T-helper 1 cell treated with Interleukin-12 subunit alpha and Interleukin-12 subunit beta and Interleukin-4 antibody, amounts not matched to agents 30 μg/mL and 1 μg/mL, for 36 hours (primary cell): ENCODE data around the gene DZIP1L.
"Not testable (repeated sequence)": the region's sequence is repeated elsewhere in the genome, so short reads cannot be mapped to it uniquely, and the experiment has no call there.

Experiments used
- H3K27ac Mint-ChIP-seq: one replicate; pipeline ENCODE4 v1.8.0; 2021; ENCODE audit warnings: mild to moderate bottlenecking, mixed read lengths
- H3K27me3 Mint-ChIP-seq: one replicate; pipeline ENCODE4 v1.8.0; 2021; ENCODE audit warnings: low read depth, mixed read lengths
- H3K36me3 Mint-ChIP-seq: one replicate; pipeline ENCODE4 v1.8.0; 2021; ENCODE audit warnings: low read depth, mixed read lengths
- H3K4me1 Mint-ChIP-seq: one replicate; pipeline ENCODE4 v1.8.0; 2021; ENCODE audit warnings: low read depth, mixed read lengths
- H3K4me3 Mint-ChIP-seq: one replicate; pipeline ENCODE4 v1.8.0; 2021; ENCODE audit warnings: mild to moderate bottlenecking, moderate library complexity, mixed read lengths
- H3K9me3 Mint-ChIP-seq: one replicate; pipeline ENCODE4 v1.8.0; 2021; ENCODE audit warnings: mixed read lengths

Gene DZIP1L

GRCh38 chr3:138097192-138098172, 17.9 kb downstream of the DZIP1L start:
- Mint-ChIP-seq H3K27ac (no peak overlapping the region), H3K36me3 (no peaks in the 10 kb centered on the region), H3K27me3 (peaks cover 12% of the 10 kb centered on the region), H3K4me3 (no peak overlapping the region), H3K4me1 (no peaks in the 10 kb centered on the region), H3K9me3 (no peaks in the 10 kb centered on the region)

- Mint-ChIP-seq H3K27ac (no peak overlapping the region), H3K4me1 (no peaks in the 10 kb centered on the region), H3K4me3 (no peak overlapping the region), H3K36me3 (no peaks in the 10 kb centered on the region), H3K9me3 (no peaks in the 10 kb centered on the region), H3K27me3 (peaks cover 19% of the 10 kb centered on the region)
Measured at GRCh38 chr3:138093721-138094120, 21.7 kb downstream of the DZIP1L start.

GRCh38 chr3:138092023-138092422, 23.4 kb downstream of the DZIP1L start:
- peaks cover 24% of the 10 kb centered on the region for H3K27me3 Mint-ChIP-seq
- no peaks in the 10 kb centered on the region for H3K36me3 Mint-ChIP-seq
- no peak overlapping the region for H3K27ac Mint-ChIP-seq
- H3K4me1 Mint-ChIP-seq: no peaks in the 10 kb centered on the region
- no peak overlapping the region for H3K4me3 Mint-ChIP-seq
- no peaks in the 10 kb centered on the region for H3K9me3 Mint-ChIP-seq

- H3K36me3 Mint-ChIP-seq: peaks cover 2% of the 10 kb centered on the region
- peaks cover 21% of the 10 kb centered on the region for H3K27me3 Mint-ChIP-seq
- no peak overlapping the region for H3K27ac Mint-ChIP-seq
- H3K9me3 Mint-ChIP-seq: no peaks in the 10 kb centered on the region
- H3K4me3 Mint-ChIP-seq: no peak overlapping the region
- no peaks in the 10 kb centered on the region for H3K4me1 Mint-ChIP-seq
Measured at GRCh38 chr3:138089091-138089490, 26.3 kb downstream of the DZIP1L start.

GRCh38 chr3:138085745-138086144, 29.7 kb downstream of the DZIP1L start:
- H3K4me1 Mint-ChIP-seq: peaks cover 21% of the 10 kb centered on the region
- not testable (repeated sequence) for H3K27ac Mint-ChIP-seq, H3K4me3 Mint-ChIP-seq, H3K9me3 Mint-ChIP-seq, H3K36me3 Mint-ChIP-seq
- peaks cover 13% of the 10 kb centered on the region for H3K27me3 Mint-ChIP-seq

GRCh38 chr3:138084196-138084595, 31.2 kb downstream of the DZIP1L start:
- Mint-ChIP-seq H3K4me3 (no peak overlapping the region), H3K36me3 (peaks cover 2% of the 10 kb centered on the region), H3K9me3 (no peaks in the 10 kb centered on the region), H3K27ac (no peak overlapping the region), H3K4me1 (peaks cover 23% of the 10 kb centered on the region), H3K27me3 (peaks cover 10% of the 10 kb centered on the region)

DNA sequence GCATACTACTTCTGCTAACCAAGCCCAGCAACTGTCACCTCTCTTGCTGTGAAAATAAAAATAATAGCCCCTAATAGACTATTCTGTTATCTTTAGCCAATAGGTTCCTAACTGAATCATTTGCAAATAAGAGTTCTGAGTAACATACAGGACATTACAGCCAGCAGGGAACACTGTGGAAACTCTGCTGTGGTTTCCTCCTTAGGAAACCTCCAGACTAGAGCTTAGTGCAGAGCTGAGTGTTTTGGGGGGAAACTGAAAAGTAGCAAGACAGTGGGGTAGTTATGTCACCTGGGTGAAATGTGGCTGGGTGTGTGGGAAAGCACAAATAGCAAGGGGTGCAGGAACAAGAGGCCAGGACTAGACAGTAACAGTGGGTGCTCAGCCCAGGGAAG, 32.4 kb downstream of the DZIP1L start:
- H3K4me1 Mint-ChIP-seq: peaks cover 26% of the 10 kb centered on the region
- peak overlapping the region; percentile 66 for H3K27ac Mint-ChIP-seq
- peaks cover 2% of the 10 kb centered on the region for H3K36me3 Mint-ChIP-seq
- peaks cover 4% of the 10 kb centered on the region for H3K27me3 Mint-ChIP-seq
- peak overlapping the region; percentile 38 for H3K4me3 Mint-ChIP-seq
- H3K9me3 Mint-ChIP-seq: no peaks in the 10 kb centered on the region

DNA sequence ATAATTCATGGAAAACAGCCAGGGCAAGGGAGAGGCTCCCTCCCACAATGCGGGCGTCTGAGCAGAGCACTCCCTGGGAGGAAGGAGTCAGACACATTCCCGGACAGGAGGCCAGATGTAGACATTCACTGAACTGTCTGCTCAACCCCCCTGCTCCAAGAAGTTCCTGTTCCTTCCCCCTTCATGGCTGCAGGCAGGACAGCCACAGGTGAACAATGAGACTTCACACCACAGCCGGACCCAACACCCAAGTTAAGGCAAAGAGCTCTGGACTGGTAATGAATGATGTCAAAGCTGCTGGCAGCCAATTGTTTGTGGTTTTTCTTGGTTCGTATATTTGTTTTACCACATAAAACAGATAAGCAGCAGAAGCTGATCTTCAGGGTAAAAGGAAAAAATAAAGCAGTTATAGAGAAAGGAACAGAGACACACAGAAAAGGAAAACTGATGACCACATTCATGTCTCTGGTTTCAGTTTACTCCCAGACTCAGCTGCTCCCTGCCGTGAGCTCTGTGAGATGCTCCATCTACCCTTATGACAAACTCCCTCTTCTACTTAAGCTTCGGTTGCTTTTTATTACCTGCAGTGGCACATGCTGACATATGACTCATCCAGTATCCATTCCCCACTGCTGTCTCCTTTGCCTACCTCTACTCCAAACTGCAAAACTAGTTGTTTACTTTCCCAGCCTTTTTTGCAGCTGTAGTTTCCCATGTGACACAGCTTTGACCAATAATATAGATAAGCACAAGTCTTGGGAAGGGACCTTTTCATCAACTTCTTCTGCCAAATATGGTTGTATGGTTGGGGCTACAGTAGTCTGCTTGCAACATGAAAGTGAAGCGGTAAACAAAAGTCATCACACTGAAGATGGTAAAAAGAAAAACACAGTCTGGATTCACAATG, 33.1 kb downstream of the DZIP1L start:
- peak overlapping the region; percentile 40 for H3K4me3 Mint-ChIP-seq
- peak overlapping the region; percentile 66 for H3K27ac Mint-ChIP-seq

DNA sequence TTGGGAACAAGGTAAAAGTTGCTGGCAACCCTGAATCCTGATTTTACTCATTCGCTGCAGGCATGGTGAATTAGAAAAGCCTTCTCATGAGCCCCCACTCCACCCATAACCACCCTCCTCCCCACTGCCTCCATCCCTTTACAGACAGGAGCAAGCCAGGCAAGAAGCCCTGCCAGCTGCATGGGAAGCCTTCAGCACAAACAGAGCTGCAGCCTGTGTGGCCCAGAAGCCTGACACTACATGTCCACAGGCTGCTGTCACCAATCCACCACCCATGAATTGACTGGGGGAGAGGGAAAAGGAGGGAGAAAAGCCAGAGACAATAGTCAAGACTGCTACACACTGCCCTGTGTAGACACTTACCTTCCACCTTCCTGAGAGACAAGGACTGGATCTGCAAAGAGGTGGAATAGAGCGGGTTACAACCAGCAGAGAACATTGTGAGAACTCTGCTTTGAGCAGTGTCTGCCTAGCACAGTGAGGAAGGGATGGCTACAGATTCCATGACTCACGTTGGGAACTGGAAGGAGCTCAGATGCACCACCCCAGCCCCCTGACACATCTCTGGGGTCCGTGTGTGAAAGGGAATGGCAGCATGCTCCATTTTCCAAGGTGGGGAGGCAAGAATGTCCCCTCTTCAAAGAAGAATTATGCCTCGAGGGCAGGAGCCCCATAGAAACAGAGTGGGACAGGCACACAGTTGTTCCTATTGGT, 33.9 kb downstream of the DZIP1L start:
- Mint-ChIP-seq H3K9me3 (no peaks in the 10 kb centered on the region), H3K27me3 (peaks cover 4% of the 10 kb centered on the region), H3K4me1 (peaks cover 26% of the 10 kb centered on the region), H3K4me3 (no peak overlapping the region), H3K27ac (peak overlapping the region; percentile 33), H3K36me3 (peaks cover 2% of the 10 kb centered on the region)

More for the DNA sequence above, 33.1 kb downstream of the DZIP1L start:
- Mint-ChIP-seq H3K9me3 (no peaks in the 10 kb centered on the region), H3K36me3 (peaks cover 2% of the 10 kb centered on the region), H3K4me1 (peaks cover 26% of the 10 kb centered on the region), H3K27me3 (peaks cover 4% of the 10 kb centered on the region)

DNA sequence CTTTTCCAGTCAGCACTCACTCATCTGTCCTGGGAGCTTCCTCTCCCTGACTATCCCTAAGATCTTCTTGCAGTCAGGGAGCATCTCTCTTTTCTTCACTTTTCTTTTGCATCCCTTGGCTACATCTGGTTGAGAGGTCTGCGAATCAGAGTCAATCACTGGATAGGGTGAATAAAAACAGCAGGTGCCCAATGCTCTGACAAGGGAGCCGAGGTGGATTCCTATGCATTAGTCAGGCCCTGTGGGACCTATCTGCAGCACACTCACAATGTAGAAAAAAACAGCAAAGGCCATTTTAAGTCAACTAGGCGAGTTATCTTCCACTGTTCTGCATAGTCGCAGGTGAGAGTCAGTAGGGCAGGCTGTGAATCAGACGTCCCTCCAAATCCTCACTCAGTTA, 35.5 kb downstream of the DZIP1L start:
- Mint-ChIP-seq H3K27me3 (peaks cover 4% of the 10 kb centered on the region), H3K4me3 (no peak overlapping the region), H3K27ac (no peak overlapping the region), H3K36me3 (peaks cover 2% of the 10 kb centered on the region), H3K9me3 (no peaks in the 10 kb centered on the region), H3K4me1 (peaks cover 26% of the 10 kb centered on the region)

- Mint-ChIP-seq H3K36me3 (no peaks in the 10 kb centered on the region), H3K4me3 (no peak overlapping the region), H3K4me1 (peaks cover 26% of the 10 kb centered on the region), H3K27me3 (peaks cover 4% of the 10 kb centered on the region), H3K9me3 (no peaks in the 10 kb centered on the region), H3K27ac (no peak overlapping the region)
Measured at GRCh38 chr3:138078901-138079344, 36.5 kb downstream of the DZIP1L start.

- Mint-ChIP-seq H3K27me3 (peaks cover 11% of the 10 kb centered on the region), H3K9me3 (no peaks in the 10 kb centered on the region), H3K4me1 (peaks cover 20% of the 10 kb centered on the region), H3K27ac (no peak overlapping the region), H3K4me3 (no peak overlapping the region), H3K36me3 (no peaks in the 10 kb centered on the region)
Measured at GRCh38 chr3:138078096-138078495, 37.3 kb downstream of the DZIP1L start.

- no peak overlapping the region for H3K27ac Mint-ChIP-seq
Measured at GRCh38 chr3:138072796-138073195, 42.6 kb downstream of the DZIP1L start.

DNA sequence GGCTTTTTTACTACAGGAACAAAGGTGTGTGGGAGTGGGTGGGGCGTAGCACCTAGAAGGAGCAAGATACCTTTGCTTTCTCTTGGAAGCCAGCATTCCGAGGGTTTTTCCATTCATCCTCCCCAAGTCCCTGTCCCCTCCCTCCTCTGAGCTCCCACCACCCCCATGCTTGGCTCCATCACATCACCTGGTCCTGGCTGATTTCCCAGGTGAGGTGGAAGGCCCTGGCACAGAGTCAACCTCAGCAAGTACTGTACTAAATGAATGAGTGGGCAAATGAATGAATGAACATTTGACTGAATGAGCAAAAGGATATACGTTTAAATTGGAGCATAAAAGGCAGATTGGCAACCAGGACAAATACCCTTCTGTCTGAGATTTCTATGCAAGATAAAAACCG, 45.4 kb downstream of the DZIP1L start:
- H3K4me1 Mint-ChIP-seq: peaks cover 12% of the 10 kb centered on the region
- H3K36me3 Mint-ChIP-seq: no peaks in the 10 kb centered on the region
- no peak overlapping the region for H3K4me3 Mint-ChIP-seq
- no peaks in the 10 kb centered on the region for H3K9me3 Mint-ChIP-seq
- no peak overlapping the region for H3K27ac Mint-ChIP-seq
- H3K27me3 Mint-ChIP-seq: peaks cover 22% of the 10 kb centered on the region

More at GRCh38 chr3:138072796-138073195, 42.6 kb downstream of the DZIP1L start:
- Mint-ChIP-seq H3K4me3 (no peak overlapping the region), H3K36me3 (no peaks in the 10 kb centered on the region), H3K9me3 (no peaks in the 10 kb centered on the region), H3K27me3 (peaks cover 22% of the 10 kb centered on the region), H3K4me1 (peaks cover 2% of the 10 kb centered on the region)
